CD1c-positive myeloid dendritic cell (primary cell): ENCODE data around the gene FBXW2.

Source experiments
- DNase-seq: peaks from one replicate; pipeline ENCODE4 v3.0.0-alpha.2; 2016; ENCODE audit errors: extremely low spot score

The FBXW2 gene

DNA sequence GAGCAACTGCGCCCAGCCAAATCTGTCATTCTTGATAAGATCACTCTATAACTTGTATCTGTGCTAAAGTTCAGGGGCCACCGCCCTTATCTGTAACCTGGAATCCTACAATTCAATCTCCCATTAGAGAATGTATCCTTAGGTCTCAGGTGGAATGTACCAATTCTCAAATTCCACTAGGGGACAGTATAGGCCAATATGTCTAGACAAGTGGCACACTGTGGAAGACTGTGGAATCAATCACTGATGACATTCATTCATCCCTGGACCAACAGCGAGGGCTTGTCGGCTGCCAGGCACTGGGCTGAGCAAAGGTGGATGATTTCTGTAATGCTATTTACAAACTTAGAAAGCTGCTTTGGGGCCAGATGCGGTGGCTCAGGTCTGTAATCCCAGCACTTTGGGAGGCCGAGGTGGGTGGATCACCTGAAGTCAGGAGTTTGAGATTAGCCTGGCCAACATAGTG, 50.2 kb downstream of the FBXW2 start:
- peak; percentile 47 for DNase-seq

DNA sequence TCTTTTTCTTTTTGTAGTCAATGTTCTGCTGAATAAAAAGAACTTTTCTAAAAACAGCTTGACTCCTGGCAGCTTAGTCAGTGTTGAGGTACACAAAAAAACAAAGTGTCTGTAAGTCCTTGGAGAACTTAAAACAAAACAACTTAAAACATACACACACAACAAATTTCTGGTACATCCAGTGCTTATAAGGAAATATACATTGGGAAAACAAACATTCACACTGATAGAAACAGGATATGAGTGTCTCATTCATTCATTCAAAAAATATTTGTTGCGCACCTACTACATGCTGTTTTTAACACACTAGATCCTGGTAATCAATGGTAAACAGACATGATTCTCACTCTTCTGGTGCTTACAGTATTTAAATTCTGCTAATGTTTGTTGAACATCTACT, 51.5 kb downstream of the FBXW2 start:
- DNase-seq = no peak

DNA sequence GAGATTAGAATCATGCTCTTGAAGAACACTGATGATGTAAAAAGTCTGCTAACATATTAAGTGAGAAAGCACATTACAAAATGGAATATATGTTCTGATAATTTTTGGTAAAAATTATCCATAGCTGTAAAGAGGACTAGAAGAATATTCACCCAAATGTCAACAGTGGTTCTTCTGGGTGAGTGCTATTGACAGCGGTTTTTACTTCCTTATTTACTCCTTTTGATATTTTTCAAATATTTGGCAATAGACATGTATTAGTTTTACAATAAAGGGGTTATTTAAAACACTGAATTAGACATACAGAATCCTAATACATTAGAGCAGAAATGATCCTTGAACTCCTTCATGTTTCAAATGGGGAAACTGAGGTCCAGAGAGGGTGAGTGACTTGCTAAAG, 52.0 kb downstream of the FBXW2 start:
- DNase-seq = peak; percentile 29

DNA sequence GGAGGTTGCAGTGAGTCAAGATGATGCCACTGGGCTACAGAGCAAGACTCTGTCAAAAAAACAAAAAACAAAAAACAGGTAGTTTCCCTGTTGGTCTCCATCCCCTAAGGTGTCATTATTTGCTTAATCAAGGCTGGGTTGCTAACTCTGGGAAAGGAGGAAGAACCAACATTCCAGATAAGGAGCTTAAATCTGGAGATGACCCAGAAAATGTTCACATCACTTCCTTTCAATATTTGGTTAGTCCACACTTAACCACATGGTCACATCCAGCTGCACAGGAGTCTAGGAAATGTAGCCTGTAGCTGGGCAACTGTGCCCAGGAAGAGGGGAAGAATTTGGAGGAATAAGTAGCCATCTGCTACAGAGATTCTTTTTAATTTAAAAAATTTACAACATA, 53.1 kb downstream of the FBXW2 start:
- no peak for DNase-seq

DNA sequence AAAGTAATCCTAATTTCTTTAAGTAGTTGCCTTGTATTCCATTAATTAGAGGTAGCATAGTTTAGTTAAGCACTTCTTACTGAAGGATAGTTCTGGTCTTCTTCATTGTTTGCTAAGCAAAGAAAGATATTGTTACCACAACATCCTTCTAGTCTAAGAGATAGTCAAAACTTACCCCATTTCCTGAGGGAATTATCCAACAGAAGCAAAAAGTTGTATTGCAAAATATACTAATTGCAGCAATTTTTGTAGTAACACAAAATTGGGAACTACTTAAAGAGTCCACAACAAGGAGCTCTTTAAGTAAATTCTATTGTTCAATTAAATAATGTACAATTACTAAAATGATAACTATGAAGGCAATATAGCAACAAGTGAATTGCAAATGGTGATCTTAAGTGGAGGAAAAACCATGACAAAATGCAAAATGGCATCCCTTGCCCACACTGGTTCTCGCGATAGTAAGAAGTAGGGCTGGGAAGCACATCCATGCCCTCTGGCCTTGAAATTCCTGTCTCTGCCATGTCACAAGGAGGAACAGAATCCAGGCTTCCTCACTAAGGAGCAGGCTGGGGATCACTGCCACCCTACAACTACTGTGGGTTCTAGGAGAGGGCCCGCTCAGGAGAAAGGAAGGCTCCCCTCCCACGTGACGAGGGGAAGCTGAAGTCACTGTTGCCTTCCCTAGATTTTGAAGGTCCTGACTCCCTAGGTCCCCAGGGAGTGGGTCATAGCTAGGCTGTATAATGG, 55.6 kb downstream of the FBXW2 start:
- DNase-seq = peak; percentile 64

DNA sequence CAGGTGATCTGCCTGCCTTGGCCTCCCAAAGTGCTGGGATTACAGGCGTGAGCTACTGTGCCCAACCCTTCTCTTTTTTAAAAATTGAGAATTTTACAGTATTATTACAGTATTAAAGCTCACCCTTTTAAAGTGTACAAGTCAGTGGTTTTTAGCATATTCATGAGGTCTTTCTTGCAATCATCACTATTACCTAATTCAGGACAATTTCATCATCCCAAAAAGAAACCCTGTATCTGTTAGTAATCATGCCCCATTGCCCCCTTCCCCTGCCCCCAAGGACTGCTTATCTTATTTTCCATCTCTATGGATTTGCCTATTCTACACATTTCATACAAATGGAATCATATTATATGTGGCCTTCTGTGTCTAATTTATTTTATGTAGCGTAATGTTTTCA, 56.3 kb downstream of the FBXW2 start:
- no peak for DNase-seq

DNA sequence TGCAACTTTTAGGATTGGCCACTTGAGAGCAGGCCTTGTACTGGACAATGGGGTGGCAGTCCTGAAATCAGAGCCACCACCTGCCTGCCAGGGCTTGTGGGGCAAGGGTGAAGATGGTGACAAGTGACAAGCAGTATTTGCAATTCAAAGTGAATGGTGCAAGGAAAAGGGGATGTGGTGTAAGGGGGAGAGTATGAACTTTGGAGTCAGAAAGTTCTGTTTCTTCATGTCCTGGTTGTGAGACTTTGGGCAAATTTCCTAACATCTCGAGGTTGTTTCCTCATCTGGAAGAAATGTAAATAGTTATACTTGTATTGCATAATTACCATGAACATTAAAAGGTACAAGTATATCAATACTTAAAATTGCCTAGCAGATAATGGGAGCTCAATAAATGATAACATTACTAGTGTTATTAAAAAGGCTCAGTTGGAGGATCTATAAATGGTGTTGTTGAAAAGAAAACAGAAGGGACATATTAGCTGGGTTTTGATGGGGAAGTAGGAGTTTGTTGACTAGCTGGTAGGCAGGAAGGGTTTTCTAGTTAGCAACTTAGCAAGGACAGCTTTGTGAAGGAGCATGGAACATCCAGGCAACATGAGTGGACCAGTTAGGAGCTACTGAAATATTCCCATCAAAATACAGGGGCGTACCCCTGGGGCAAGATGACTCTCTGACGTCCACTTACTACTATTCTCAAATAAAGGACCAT, 57.6 kb downstream of the FBXW2 start:
- DNase-seq = peak; percentile 88

DNA sequence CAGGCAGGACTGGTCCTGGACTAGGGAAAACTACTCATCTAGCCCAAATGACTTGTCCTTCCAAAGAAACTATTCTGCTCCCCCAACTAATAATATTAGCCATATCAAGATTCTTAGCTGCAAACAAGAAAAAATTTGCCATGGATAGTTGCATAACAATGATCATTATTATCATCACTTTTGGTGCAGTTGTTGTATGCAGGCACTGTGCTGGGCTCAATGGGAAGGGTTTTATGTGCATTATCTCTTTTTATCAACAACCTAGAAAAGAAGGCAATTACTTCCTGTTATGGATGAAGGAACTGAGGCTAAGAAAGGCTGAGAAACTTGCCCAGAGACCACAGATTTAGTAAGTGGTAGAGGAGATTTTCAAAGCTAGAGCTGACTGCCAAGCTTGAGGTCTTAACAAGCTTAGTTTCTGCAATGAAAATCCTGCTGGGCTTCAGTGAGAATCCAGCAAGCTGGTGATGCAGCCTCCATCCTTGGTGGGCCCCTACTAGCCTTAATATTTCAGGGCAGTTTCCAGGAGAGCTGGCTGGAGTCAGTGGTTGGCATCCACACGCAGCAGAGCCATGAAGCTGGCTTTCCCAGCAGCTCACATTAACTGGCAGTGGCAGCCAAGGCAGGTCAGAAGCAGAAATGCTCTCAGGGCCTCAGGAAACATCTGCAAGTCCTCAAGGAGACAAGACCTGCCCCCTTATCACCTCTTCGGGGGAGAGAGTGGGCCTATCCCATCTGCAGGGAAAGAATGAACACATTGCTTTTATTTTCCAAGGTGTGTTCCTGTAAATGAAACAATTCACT, 58.4 kb downstream of the FBXW2 start:
- DNase-seq = no peak

DNA sequence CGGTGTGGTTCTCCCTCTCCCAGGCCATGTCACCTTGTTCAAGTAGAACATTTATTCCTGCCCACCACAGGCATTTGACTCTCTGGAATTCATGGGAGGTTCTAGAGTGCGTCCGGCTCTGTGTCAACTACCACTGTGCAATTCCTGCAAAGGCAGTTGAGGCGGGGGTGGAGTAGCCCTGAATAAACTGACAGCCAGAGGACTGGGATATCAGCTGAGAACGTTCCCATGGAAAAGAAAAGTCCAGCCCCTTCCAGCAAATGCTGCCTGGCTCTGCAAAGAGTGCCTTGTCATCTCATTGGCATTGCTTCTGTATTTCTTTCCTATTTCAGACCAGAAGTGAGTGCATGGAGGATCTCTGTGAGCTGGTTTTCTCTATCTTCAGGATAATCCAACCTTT, 60.0 kb downstream of the FBXW2 start:
- DNase-seq = no peak

DNA sequence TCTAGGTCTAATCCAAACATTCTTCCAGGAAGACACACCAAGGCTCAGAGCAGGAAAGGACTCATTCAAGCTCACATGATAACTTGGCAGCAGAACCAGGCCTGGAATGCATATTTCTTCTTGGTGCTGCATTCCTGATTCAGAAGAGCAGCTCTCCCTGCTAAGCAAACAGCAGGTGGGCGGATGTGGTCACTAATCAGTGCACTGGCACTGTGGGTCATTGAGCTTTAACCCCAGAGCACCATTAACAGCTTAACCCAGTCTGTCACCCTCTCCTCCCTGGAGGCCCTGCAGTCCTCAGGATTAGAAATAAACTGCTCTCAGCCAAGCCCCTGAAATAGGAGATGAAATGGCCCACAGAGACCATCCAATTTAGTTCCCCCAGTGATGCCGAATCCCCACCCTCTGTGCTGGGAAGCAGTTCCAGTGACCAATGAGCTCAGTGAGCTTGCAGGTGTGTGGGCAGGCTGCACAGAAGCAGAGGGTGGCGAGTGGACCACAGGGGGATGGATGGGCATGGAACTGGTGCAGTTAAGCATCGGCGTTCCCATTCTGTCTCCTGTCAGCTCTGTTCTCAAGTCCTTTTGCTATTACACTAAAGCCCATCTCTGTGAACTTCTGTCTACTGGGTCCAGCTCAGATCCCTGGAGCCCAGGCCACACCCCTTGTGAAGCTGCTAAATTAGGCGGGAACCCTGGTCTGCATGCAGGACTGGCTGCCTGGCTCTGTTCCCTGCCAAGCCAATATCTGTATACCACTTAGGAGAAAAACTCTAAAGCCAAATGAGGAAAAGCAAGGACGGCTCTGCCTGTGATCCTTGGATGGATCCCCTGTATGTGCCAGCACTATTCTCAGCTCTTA, 62.3 kb downstream of the FBXW2 start:
- DNase-seq = no peak

DNA sequence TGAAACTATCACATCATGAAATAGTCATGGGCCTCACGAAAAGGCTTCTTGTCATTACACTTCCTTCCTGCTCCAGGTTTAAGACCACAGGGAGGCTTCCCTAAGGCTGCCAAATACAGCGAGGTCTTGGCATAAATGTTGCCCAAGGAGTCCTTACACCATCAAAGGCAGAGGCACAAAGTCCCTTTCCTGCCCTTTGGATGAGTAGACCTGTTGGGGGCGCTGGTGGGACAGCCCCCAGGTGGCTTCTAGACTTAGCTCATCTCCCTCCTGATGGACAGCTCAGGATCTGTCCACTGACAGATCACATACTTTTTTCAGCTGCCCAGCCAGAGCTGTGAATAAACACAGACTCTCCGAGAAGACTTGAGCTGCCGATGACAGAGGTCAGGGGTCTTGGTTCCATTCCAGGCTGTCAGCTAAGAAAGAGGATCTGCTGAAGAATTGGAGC, 63.4 kb downstream of the FBXW2 start:
- peak; percentile 48 for DNase-seq

DNA sequence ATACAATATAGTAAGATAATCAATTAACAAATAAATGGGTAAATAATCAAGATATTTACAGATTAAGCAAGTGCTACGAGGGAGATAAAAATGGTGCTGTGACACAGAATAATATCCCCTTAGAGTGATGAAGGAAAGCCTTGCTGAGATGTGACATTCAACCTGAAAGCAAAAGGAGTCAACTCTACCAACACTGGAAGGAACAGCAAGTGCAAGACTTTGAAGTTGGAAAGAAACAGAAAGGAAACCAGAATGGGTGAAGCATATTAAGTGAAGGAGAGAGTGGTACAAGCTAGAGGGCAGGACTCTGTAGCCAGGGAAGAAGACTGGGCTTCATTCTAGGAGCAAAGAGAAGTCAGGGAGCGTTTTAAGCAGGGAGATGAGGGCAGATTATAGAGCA, 66.7 kb downstream of the FBXW2 start:
- no peak for DNase-seq

DNA sequence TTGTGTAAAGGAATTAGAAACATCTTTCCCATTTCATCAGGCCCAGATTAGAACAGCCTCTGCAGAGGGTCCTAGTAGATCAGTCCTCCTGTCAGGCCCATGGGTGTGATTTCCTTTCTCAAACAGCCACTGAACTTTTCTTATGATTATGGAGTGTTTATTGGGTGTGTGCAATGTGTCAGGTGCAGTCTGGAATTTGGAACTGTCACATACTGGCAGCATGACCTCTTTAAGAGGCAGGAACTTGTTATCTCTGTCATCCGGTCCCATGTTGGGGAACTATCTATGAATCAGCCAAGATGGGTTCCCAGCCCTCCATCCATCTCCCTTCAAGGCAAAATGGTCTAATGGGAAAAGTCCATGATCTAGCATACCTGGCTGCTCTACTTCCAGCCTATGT, 67.3 kb downstream of the FBXW2 start:
- no peak for DNase-seq

DNA sequence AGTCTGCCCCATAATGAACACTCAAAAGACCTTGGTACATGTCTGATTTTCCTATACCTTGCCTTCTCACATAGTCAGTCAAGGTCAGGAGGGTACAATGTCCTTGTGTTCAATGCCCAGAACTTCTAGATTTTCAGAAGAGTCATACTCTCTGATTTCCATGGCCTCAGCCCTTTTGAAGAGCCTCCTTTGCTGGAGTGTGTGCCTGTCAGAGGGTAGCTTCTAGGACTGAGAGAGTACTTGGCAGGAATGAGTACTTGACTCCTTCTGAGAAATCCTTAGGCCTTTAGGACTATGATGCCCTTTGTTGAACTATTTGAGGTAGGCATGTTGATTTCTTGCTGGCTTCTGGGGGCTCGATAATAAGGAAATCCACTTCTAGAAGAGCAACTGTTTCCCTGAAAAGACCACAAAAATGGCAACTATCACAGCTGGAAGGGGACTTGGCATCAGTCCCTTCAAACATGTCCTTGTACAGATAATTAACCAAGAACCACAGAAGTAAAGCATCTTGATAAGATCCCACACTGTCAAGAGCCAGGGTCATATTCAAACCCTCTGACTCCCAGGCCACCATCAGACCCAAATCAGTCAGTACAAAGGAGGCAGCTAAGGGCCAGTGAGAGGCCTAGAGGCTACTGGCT, 68.3 kb downstream of the FBXW2 start:
- DNase-seq = no peak

DNA sequence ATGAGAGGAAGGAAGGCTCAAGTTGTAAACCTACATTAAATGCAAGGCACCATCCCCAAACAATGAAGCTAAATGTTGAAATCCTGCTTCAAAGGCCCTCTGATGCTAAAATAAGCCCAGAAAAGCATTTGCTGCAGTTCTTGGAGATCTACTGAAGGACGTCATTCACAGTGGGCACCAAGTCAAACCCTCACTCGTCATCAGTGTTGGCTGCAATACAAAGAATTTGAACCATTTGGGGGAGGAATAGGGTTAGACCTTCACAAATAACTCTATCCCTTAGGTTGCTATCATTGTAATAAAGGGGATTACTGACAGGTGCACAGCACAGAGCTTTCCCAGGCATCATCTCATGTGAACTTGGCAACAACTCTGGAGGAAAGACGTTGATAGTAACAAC, 69.7 kb downstream of the FBXW2 start:
- no peak for DNase-seq

DNA sequence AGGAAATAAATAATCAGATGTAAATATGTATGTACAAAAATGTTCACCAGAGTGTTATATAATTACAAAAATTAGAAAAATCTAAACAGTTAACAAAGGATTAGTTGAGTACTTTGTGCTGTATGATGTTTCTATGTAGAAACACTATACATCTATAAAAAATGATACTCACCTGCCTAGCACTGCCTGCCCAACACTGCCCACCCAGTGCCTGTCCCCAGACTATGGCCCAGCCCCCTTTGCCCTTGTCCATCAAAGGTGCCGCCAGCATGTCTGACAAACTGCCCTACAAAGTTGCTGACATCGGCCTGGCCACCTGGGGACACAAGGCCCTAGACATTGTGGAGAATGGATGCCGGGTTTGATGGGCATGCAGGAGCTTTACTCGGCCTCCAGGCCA, 72.8 kb downstream of the FBXW2 start:
- no peak for DNase-seq

DNA sequence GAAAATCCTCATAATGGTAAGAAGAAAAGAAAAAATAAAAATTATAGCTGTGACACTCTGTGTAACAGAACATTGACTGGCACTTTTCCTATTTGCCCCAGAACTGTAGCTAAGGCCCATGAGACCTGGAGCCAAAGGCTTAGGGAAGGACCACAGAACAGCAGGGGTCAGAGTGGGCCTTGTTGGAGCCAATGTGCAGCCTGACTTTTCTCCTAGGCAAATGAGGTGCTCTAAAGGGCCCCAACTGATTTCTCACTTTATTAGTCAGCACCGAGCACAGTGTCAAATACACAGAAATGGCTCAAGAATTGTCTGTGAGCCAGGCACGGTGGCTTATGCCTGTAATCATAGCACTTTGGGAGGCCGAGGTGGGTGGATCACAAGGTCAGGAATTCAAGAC, 74.9 kb downstream of the FBXW2 start:
- no peak for DNase-seq

DNA sequence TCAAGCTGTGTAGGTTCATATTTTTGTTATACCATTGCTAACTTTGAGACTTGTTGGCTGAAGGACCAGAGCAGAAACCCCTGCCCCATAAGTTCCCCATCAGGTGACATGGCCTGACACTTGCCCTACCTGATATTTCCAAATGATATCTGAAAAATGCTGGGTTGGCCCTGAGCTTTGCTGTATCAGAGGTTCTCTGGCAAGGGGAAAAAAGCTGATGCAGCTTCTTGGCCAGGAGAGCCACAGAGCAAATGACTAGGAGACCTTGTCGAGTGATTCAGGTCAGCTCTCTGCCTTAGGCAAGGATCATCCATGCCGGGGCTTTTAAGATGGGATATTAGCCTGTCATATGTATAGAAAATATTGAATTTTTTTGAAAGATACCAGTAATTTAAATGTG, 76.0 kb downstream of the FBXW2 start:
- DNase-seq = no peak

DNA sequence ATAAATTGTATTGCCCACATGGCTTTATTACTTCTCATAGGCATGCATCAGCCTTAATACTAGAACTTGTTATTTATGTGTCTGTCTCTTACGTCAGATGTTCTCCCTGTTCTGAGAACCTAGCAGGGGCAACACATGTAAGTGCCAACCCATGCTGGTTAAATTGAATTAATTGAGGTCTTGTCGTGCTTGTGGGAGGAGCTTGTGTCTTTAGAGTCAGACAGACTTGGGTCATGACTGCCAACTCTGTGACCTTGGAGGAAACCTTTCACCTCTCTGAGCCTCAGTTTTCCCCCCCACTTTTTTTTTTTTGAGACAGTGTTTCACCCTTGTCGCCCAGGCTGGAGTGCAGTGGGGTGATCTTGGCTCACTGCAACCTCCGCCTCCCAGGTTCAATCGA, 76.7 kb downstream of the FBXW2 start:
- no peak for DNase-seq

DNA sequence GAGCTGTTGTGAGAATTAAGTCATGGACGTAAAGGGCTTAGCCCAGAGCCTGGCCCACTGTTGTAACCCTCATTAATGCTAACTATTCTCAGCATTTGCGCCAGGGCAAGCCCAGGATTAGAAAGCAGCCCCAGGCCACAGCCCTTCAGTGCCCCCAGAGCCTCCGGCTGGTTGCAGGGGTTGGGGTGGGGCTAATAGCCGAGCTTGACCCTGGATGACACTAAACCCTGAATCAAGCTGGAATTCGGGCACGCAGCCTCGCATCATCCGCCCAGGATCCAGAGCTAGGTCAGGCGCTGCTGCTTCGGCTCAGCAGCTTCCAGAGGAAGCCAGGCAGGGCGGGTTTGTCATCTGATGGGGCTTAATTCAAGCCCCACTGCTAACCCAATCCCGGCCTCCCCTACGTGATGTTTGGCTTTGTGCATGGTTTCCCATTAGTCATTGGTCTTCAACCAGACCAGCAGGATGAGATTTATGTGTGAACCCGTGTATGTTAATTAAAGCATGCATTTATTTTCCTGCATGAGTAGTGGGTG, 77.8 kb downstream of the FBXW2 start:
- no peak for DNase-seq

DNA sequence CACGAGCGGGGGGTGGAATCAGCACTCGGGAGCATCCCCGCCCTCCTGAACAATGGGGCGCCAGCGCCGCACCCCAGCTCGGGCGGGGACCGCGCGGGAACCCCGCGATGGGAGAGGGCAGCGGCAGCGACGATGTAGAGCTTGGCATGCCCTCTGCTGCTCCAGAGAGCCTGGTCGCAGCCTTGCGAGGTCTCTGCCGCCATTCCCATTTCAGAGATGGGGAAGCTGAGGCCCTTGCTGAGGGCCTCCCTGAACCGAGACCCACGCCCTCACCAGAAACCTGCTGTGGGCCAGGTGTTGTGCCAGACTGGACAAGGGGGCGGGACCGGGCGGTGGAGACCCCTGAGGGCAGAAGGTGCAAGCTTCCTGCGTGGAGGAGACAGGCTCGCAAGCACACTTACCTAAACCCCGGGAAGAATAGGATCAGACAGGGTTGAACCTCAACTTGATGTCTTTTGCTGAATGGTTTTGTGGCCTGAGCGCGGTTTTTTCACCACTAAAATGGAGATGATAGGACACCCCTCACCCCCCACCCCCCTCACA, 78.3 kb downstream of the FBXW2 start:
- no peak for DNase-seq
